ENCODE measurements around the gene LEMD3.

Gene LEMD3

DNA sequence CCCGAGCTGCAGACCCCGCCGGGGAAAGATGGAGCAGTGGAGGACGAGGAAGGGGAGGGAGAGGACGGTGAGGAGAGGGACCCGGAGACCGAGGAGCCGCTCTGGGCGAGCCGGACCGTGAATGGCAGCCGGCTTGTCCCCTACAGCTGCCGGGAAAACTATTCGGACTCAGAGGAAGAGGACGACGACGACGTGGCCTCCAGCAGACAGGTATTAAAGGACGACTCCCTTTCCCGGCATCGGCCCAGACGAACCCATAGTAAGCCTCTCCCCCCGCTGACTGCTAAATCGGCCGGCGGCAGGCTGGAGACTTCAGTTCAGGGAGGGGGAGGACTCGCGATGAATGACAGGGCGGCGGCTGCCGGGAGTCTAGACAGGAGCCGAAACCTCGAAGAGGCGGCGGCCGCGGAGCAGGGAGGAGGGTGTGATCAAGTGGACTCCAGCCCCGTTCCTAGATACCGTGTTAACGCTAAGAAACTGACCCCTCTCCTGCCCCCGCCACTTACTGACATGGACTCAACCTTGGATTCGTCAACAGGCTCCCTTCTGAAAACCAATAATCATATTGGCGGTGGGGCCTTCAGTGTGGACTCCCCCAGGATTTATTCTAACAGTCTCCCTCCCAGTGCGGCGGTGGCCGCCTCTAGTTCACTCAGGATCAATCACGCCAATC lies 962 bp downstream of the LEMD3 start:
- DNase-seq = no peak

DNA sequence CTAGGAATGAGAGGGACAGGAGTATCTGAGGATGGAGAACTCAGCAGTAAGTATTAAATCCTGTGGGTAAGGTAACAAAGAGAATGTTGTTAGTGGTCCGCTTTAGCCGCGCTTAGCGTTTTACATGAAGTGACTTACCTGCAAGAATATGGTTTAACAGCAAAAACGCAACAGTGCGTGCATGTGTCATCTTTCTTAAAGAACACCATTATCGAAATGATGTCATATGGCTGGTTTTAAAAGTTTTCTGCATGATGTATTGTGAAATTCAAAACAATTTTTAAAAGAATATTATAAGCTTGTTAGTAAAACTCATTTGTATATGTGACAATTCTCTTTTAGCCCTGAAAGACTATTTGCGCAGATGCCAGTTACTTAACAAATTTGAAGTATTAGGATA lies 1.7 kb downstream of the LEMD3 start:
- DNase-seq = no peak

DNA sequence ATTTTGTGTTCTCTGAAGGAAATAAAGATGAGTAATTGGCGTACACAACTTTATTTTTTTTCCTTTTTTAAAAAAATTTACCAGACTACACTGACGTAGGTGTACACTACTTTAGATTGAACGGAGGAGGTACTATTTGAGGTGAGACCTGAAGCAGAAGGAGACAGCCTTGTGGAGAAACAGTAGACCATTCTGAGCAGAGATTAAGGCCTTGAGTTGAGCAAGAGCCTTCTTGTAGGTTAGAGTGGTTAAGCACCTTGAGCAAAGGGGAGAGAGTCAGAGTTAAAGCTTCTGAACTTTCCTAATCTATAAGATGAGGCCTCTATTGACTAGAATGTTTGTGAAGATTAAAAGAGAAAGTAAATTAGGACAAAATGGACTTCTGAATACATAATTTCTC lies 2.5 kb downstream of the LEMD3 start:
- no peak for DNase-seq

DNA sequence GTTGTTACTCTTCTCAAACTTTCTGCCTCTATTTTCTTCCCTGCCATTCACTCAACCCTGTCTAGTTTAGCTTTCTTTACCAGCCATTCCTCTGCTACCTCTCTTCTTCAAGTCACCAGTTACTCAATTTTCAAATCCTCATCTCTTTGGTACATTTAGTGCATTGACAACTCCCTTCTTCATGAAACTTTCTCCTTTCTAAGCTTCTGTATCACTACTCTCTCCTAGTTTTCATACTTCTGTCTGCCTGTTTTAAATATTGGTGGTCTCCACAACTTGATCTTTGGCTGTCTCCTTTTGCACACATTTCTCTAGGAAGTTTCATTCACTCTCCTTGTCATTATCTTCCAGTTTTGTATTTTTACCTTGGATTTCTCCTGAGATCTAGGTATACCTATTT lies 6.0 kb downstream of the LEMD3 start:
- no peak for DNase-seq

DNA sequence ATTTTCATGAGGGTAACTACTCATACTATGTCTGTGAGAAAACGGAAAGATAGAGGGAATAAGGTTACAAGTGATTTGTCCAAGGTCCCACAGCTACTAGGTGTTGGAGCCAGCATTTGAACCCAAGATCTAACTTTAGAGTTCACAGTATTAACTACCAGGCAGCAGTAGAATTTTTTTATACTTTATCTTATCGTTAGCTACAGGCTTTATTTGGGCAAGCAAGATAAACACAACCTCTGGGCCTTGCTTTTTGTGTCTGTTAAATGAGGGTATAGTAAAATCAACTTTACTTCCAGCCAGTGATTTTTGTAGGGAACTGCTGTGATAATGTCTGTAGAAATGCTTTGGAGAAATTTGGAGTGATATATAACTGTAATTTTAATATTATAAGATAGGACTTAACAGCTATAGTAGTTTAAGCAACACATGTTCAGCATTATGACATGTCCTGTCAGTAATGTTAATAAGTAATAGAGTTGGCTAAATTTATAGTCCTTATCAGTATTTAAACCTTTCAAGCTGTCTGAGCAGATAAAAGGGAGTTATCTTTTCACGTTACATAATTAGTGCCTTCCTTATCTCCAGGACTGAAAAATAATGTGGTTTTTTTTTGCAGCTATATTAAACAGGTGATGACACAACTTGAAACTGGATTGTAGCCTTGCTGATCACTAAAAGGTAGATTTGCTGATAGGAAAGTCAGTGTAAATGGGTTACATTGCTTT lies 12.8 kb downstream of the LEMD3 start:
- DNase-seq = no peak

GRCh38 chr12:65184176-65184857 lies 14.9 kb downstream of the LEMD3 start:
- no peak for DNase-seq

GRCh38 chr12:65184858-65185229 lies 15.5 kb downstream of the LEMD3 start:
- no peak for DNase-seq

DNA sequence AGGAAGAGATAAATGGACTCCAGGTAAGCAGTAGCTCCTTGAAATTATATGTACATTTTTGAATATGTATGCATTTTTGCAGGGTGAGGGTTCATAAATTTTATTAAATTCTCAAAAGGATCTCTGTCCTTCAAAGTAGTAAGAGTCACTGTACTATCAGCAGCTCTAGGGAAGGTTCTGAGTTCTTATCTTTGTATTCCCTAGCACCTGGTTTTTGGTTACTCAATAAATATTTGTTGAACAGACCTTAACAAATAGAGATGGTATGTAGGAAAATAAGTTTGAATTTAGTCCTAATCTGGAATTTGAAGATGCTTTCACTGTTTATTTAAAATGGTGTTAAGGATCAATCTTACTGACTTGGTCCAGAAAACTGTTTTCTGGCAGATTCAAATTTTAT lies 18.3 kb downstream of the LEMD3 start:
- DNase-seq = no peak

DNA sequence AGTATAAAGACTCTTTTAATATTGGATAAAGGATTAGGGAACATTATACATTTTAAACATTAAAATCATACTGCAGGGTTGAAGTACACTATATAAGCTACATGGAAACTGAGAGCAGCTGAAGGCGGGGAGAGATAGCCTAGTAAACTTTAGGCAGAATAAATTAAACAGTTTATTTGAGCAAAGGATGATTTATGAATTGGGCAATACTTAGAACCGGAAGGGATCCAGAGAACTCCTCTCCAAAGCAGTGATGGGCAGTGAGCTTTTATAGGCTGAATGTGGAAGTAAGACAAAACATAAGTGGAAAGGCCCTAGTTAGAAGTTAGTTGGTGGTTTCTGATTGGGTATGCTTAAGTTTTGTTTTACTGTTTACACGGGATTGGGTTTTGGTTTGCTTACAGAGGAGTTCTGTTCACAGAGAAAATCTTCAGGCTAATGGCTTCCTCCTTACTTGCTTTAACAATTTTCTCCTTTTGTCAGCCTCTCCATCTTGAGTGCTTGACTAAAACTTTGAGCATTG lies 18.9 kb downstream of the LEMD3 start:
- DNase-seq = no peak

- no peak for DNase-seq
These were observed 19.8 kb downstream of the LEMD3 start for GRCh38 chr12:65189028-65189718.

DNA sequence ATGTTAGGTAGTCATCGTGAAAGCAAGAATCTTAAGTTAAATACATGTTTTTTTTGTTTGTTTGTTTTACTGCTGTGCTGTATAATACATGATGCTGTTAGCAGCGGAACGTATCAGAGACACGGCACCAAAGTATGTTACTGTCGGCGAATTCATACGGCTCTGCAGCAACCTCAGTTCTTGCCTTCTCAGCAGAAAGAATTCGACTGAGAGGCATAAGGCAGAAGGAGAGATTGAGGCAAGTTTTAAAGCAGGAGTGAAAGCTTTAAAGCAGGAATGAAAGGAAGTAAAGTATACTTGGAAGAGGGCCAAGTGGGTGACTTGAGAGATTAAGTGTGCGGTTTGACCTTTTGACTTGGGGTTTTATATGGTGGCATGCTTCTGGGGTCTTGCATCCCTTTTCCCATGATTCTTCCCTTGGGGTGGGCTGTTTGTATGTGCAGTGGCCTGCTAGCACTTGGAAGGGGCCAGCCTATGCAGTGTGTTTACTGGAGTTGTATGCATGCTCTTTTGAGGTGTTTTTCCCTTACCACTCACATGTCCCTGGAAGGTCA lies 23.7 kb downstream of the LEMD3 start:
- DNase-seq = no peak

GRCh38 chr12:65194949-65195348 lies 25.6 kb downstream of the LEMD3 start:
- no peak for DNase-seq

DNA sequence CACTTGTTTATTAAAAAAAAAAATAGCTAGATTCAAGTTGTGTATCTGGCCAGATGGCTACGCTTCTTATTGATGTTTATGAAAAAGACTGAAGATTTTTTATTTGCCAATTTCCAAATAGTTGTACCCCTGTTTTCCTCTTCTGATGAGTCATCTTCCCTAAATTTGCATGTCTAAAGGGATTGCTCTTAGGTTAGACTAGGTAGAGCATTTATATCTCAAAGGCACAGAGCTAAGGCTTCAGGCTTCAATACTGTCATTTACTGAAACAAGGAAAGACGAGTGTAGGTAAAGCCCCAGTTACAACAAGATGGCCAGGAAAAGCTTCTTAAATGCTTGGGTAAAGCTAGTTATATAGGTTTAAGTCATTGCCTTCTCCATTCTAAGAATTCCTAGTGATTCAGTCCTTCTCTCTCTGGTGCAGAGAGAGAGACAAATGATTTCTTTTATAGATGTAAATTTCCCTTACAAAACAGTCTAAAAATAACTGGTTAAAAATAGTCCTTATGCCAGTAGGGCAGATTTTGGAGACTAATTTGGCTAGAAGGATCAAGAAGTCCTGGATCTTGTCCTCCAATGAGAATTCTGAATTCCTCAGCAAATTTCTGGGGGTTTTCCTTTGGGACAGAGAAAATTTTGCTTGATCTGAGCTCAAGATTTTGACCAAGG lies 26.1 kb downstream of the LEMD3 start:
- no peak for DNase-seq

- DNase-seq = no peak
These were observed 27.6 kb downstream of the LEMD3 start for GRCh38 chr12:65196762-65197567.

GRCh38 chr12:65199604-65200003 lies 30.2 kb downstream of the LEMD3 start:
- no peak for DNase-seq

- no peak for DNase-seq
These were observed 30.8 kb downstream of the LEMD3 start for GRCh38 chr12:65200007-65200665.

- DNase-seq = no peak
These were observed 34.0 kb downstream of the LEMD3 start for GRCh38 chr12:65203376-65203775.

- no peak for DNase-seq
These were observed 35.6 kb downstream of the LEMD3 start for GRCh38 chr12:65204886-65205525.

GRCh38 chr12:65205886-65206285 lies 36.5 kb downstream of the LEMD3 start:
- DNase-seq = no peak

GRCh38 chr12:65208125-65208524 lies 38.7 kb downstream of the LEMD3 start:
- DNase-seq = no peak
